ENCODE results near the gene EMC9. TPM values are rescaled to one million over a fixed set of nuclear protein-coding genes. Genes with fewer than 3 reads are reported as not detected.

The EMC9 gene
- total RNA-seq, 1 experiment from 2014 or later: 42.0 TPM

DNA sequence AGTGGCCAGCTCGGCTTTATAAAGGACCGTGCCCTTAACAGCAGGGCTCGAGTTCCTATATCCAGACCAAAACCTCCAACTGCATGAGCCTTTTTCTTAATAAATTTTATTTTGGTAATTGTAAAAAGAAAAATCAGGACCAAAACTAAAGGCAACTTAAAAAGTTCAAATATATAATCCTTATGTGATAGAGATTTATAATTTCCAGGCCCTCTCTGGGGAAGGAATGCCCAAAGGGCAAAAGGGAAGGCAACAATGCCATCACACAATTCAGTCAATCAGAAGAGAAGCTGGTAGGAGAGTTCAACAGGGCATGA is 47.6 kb upstream of the EMC9 start (continued):
- TF ChIP-seq, protein P1, sequence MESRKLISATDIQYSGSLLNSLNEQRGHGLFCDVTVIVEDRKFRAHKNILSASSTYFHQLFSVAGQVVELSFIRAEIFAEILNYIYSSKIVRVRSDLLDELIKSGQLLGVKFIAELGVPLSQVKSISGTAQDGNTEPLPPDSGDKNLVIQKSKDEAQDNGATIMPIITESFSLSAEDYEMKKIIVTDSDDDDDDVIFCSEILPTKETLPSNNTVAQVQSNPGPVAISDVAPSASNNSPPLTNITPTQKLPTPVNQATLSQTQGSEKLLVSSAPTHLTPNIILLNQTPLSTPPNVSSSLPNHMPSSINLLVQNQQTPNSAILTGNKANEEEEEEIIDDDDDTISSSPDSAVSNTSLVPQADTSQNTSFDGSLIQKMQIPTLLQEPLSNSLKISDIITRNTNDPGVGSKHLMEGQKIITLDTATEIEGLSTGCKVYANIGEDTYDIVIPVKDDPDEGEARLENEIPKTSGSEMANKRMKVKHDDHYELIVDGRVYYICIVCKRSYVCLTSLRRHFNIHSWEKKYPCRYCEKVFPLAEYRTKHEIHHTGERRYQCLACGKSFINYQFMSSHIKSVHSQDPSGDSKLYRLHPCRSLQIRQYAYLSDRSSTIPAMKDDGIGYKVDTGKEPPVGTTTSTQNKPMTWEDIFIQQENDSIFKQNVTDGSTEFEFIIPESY (IDR thresholded peaks at IDR 0.05; ENCODE audit: extremely low read depth, insufficient replicate concordance, low read length): no peak
- TF ChIP-seq, protein P2, sequence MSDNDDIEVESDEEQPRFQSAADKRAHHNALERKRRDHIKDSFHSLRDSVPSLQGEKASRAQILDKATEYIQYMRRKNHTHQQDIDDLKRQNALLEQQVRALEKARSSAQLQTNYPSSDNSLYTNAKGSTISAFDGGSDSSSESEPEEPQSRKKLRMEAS (IDR thresholded peaks at IDR 0.05): no peak
- TF ChIP-seq SRF (IDR thresholded peaks at IDR 0.05; ENCODE audit: low read depth) (no peak), JUND (IDR thresholded peaks at IDR 0.05) (no peak), EZH2 (IDR thresholded peaks at IDR 0.05) (no peak), YY1 (IDR thresholded peaks at IDR 0.05; ENCODE audit: extremely low read depth, insufficient replicate concordance, low read depth, low read length) (no peak), POLR2A (IDR thresholded peaks at IDR 0.05; ENCODE audit: borderline replicate concordance, extremely low read depth, insufficient read depth, insufficient read length) (no peak), ELF1 (IDR thresholded peaks at IDR 0.05; ENCODE audit: borderline replicate concordance, low read depth) (no peak)

DNA sequence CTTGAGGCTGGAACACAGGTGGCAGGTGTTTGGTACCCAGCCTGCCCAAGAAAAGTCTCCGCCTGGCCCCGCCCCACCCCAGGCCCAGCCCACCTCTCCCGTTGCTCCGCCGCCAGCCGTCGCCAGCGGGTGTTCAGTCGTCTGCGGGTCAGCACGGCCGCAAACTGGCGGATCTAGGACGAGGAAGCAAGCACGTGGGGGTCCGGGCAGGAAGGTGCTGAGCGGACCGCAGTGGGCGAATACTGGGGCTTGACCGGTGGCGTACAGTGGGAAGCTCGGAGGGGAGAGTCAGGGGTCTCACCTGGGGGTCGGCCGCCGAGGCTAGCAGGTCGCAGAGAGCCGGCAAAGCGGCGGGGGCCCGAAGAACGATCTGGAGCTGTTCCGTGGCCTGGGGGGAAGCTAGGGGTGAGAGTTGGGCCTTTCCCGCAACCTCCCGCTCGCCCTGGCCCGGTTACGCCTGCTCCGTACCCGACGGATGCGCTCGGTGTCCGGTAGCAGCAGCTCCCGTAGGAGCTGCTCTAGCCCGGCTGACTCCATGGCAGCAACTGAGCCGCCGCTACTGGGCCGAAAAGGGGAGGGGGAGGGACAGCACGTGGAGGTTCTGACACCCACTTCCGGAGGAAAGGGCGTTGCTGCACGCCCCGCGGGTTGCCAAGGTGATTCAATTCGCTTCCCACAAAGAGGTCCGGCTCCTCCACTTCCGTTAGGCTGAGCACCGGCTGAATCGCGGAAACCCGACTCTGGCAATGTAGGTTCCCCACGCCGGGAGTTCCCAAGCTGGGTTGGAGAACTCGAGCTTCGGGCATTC is 47.1 kb upstream of the EMC9 start, which contains the start of gene IPO4:
Gene IPO4 (minus strand): TSS at position 566 of the 808 bp plus-strand sequence. CDS start 29 bp downstream, at position 537.
- POLR2A ChIA-PET: interaction anchor here (0.8 to 1.6 kb wide), 7 partner anchors 25 to 94 kb away, joined by 3 to 5 read pairs (median 3); partner anchors contain the start of genes CHMP4A, DCAF11, EMC9 and NRL
- H3K4me1 ChIP-seq (ENCODE audit: control insufficient read depth in 1 of 2, insufficient read depth in 2 of 2, low read length in 2 of 2): peaks cover 16 to 17% of the 10 kb centered on the region in 2 experiments
- peaks cover 39 to 42% of the 10 kb centered on the region in 2 experiments; a peak in 3 of 4 replicates for H3K36me3 ChIP-seq (ENCODE audit: control insufficient read depth in 1 of 2, insufficient read depth in 2 of 2, low read length in 2 of 2)
- H3K79me2 ChIP-seq (ENCODE audit: insufficient read depth, low read length): peaks cover 45% of the 10 kb centered on the region
- peak within 1 kb of the TSS; percentile 89 to 94 for H3K4me3 ChIP-seq (replicated peaks in 1 of 2; ENCODE audit: low read depth in 1 of 2, low read length in 2 of 2)
- H3K9me3 ChIP-seq (ENCODE audit: control insufficient read depth in 1 of 2, insufficient read depth in 1 of 2, low read depth in 1 of 2, low read length in 2 of 2): no peaks in the 10 kb centered on the region
- no peaks in the 10 kb centered on the region for H4K20me1 ChIP-seq (ENCODE audit: insufficient read depth)
- peak within 1 kb of the TSS; percentile 98 for H3K27ac ChIP-seq (ENCODE audit: low read depth, low read length)
- RAD21 ChIA-PET (ENCODE audit: low non-redundant PET in 1 of 2, low total read pairs in 2 of 2, uncharacterized antibody in 2 of 2, unreplicated experiment in 2 of 2): no interaction called here
- peak; percentile 90 for ATAC-seq
- peak; percentile 95 for DNase-seq (ENCODE audit: low read depth, low spot score)
- no peaks in the 10 kb centered on the region for H3K27me3 ChIP-seq (ENCODE audit: insufficient read depth, low read length)
- H3K4me2 ChIP-seq (ENCODE audit: low read length): peak within 1 kb of the TSS; percentile 91
- CTCF ChIA-PET: interaction anchor here (0.8 to 1.5 kb wide), 2 partner anchors 27 to 243 kb away, joined by 3 to 4 read pairs; partner anchors contain the start of gene IRF9
- BruUV-seq (replicated peaks): no TSS peak
- peak within 1 kb of the TSS; percentile 77 for H3K9ac ChIP-seq (ENCODE audit: low read length)
- intact Hi-C loops (cut with micrococcal nuclease): no loop called here
- no peak within 1 kb of the TSS for H2AFZ ChIP-seq (ENCODE audit: low read depth, low read length, poor library complexity, severe bottlenecking)
- H3K9me2 ChIP-seq (ENCODE audit: insufficient read depth): no peaks in the 10 kb centered on the region
- peak; percentile 85 for TF ChIP-seq YY1 (IDR thresholded peaks at IDR 0.05; ENCODE audit: extremely low read depth, insufficient replicate concordance, low read depth, low read length)
- TF ChIP-seq, protein P3, sequence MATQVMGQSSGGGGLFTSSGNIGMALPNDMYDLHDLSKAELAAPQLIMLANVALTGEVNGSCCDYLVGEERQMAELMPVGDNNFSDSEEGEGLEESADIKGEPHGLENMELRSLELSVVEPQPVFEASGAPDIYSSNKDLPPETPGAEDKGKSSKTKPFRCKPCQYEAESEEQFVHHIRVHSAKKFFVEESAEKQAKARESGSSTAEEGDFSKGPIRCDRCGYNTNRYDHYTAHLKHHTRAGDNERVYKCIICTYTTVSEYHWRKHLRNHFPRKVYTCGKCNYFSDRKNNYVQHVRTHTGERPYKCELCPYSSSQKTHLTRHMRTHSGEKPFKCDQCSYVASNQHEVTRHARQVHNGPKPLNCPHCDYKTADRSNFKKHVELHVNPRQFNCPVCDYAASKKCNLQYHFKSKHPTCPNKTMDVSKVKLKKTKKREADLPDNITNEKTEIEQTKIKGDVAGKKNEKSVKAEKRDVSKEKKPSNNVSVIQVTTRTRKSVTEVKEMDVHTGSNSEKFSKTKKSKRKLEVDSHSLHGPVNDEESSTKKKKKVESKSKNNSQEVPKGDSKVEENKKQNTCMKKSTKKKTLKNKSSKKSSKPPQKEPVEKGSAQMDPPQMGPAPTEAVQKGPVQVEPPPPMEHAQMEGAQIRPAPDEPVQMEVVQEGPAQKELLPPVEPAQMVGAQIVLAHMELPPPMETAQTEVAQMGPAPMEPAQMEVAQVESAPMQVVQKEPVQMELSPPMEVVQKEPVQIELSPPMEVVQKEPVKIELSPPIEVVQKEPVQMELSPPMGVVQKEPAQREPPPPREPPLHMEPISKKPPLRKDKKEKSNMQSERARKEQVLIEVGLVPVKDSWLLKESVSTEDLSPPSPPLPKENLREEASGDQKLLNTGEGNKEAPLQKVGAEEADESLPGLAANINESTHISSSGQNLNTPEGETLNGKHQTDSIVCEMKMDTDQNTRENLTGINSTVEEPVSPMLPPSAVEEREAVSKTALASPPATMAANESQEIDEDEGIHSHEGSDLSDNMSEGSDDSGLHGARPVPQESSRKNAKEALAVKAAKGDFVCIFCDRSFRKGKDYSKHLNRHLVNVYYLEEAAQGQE (IDR thresholded peaks at IDR 0.05; ENCODE audit: low read depth): no peak
- TF ChIP-seq ZNF274 (IDR thresholded peaks at IDR 0.05; ENCODE audit: low read depth, low read length): no peak
- peak; percentile 60 for TF ChIP-seq EGR1 (IDR thresholded peaks at IDR 0.05; ENCODE audit: low read depth)
- peak; percentile 82; the same call in 1 of the 2 replicates for TF ChIP-seq ZFX (IDR thresholded peaks at IDR 0.05)
- TF ChIP-seq, protein P4, sequence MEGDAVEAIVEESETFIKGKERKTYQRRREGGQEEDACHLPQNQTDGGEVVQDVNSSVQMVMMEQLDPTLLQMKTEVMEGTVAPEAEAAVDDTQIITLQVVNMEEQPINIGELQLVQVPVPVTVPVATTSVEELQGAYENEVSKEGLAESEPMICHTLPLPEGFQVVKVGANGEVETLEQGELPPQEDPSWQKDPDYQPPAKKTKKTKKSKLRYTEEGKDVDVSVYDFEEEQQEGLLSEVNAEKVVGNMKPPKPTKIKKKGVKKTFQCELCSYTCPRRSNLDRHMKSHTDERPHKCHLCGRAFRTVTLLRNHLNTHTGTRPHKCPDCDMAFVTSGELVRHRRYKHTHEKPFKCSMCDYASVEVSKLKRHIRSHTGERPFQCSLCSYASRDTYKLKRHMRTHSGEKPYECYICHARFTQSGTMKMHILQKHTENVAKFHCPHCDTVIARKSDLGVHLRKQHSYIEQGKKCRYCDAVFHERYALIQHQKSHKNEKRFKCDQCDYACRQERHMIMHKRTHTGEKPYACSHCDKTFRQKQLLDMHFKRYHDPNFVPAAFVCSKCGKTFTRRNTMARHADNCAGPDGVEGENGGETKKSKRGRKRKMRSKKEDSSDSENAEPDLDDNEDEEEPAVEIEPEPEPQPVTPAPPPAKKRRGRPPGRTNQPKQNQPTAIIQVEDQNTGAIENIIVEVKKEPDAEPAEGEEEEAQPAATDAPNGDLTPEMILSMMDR (IDR thresholded peaks at IDR 0.05 in 2 of 3, conservative IDR thresholded peaks at IDR 0.05 in 1 of 3; ENCODE audit: borderline replicate concordance in 1 of 3, insufficient read depth in 1 of 3, low read depth in 2 of 3, low read length in 2 of 3): no peak
- TF ChIP-seq EZH2phosphoT487 (IDR thresholded peaks at IDR 0.05; ENCODE audit: borderline replicate concordance): no peak
- peak; percentile 79 for TF ChIP-seq SP1 (IDR thresholded peaks at IDR 0.05; ENCODE audit: low read depth)
- no peak for TF ChIP-seq CEBPB (IDR thresholded peaks at IDR 0.05; ENCODE audit: low read depth)
- TF ChIP-seq JUND (IDR thresholded peaks at IDR 0.05): 0 out of 2 replicates have a peak, but pooled peaks have one; percentile 33
- TF ChIP-seq EZH2 (IDR thresholded peaks at IDR 0.05): no peak
